ENCODE data around the gene LRRC75A. TPM values are rescaled to one million over a fixed set of nuclear protein-coding genes. Genes with fewer than 3 reads are reported as not detected.

LRRC75A gene
- total and polyA plus RNA-seq, 2 experiments from 2014 or later: 9.0 to 23.1 TPM

DNA sequence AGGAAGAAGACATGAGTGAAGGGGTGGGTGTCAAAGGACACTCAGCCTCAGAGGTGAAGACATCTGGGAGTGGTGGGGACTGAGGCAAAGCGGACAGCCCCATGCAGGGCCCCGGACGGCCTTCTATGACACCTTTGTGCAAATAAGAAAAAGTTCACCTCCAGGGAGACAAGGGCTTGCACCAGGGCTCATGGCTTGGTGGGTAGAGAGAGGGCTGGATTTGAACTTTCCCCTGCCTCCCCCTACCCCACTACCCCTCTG is 30.5 kb downstream of the LRRC75A start:
- Histone ChIP-seq H3K27me3 (no peaks in the 10 kb centered on the region), H3K36me3 (no peaks in the 10 kb centered on the region), H3K4me3 (no peak overlapping the region), H3K27ac (no peak overlapping the region), H3K9me3 (ENCODE audit: low read depth) (no peaks in the 10 kb centered on the region), H3K4me1 (ENCODE audit: low read depth) (peaks cover 30% of the 10 kb centered on the region)
- TF ChIP-seq, protein P1, sequence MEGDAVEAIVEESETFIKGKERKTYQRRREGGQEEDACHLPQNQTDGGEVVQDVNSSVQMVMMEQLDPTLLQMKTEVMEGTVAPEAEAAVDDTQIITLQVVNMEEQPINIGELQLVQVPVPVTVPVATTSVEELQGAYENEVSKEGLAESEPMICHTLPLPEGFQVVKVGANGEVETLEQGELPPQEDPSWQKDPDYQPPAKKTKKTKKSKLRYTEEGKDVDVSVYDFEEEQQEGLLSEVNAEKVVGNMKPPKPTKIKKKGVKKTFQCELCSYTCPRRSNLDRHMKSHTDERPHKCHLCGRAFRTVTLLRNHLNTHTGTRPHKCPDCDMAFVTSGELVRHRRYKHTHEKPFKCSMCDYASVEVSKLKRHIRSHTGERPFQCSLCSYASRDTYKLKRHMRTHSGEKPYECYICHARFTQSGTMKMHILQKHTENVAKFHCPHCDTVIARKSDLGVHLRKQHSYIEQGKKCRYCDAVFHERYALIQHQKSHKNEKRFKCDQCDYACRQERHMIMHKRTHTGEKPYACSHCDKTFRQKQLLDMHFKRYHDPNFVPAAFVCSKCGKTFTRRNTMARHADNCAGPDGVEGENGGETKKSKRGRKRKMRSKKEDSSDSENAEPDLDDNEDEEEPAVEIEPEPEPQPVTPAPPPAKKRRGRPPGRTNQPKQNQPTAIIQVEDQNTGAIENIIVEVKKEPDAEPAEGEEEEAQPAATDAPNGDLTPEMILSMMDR (IDR thresholded peaks at IDR 0.05; ENCODE audit: low read depth, low read length): no peak
- DNase-seq (ENCODE audit: low read depth in 1 of 2, low spot score in 1 of 2): no peak

DNA sequence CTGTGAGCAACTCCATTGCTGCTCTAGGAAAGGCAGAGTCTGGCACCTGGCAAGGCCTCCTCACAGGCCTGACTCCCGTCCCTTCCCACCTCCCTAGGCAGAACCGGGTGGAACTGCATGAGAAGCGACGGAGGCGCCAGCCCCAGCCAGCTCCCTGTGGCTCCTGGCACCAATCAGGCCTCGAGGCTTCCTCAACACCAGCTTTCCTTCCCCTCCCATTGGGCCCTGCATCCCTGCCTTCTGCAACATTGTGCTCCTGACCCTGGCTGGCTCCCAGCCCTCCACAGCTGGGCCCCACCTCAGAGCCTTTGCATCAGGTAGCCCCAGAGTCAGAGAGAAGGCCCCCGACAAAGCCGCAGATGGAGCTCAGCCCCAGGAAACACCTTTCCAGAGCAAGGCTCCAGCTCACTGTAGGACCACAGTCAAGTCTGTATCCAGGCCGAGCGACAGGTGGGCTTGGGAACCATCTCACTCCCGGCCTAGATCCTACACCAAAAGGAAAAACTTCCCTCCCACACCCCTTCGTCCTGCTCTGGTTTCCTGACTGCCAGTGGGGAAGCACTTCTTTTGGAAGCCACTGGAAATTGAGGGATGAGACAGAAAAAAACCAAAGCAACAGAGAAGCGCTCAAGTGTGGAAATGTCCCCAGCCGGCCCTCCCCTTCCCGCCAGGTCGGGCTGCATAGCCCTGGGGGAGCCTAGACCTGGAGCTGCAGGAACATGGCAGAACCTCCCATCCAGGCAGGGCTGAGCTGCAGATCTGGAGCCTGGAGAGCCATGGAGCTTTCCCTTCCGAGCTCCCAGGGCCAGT is 31.0 kb downstream of the LRRC75A start:
- DNase-seq (ENCODE audit: low read depth in 1 of 2, low spot score in 1 of 2): no peak
- no peaks in the 10 kb centered on the region for H3K9me3 ChIP-seq (ENCODE audit: low read depth)
- peaks cover 30% of the 10 kb centered on the region for H3K4me1 ChIP-seq (ENCODE audit: low read depth)
- H3K27me3 ChIP-seq: no peaks in the 10 kb centered on the region
- TF ChIP-seq, protein P1 (IDR thresholded peaks at IDR 0.05; ENCODE audit: low read depth, low read length): no peak
- H3K27ac ChIP-seq: no peak overlapping the region
- no peaks in the 10 kb centered on the region for H3K36me3 ChIP-seq
- H3K4me3 ChIP-seq: no peak overlapping the region

DNA sequence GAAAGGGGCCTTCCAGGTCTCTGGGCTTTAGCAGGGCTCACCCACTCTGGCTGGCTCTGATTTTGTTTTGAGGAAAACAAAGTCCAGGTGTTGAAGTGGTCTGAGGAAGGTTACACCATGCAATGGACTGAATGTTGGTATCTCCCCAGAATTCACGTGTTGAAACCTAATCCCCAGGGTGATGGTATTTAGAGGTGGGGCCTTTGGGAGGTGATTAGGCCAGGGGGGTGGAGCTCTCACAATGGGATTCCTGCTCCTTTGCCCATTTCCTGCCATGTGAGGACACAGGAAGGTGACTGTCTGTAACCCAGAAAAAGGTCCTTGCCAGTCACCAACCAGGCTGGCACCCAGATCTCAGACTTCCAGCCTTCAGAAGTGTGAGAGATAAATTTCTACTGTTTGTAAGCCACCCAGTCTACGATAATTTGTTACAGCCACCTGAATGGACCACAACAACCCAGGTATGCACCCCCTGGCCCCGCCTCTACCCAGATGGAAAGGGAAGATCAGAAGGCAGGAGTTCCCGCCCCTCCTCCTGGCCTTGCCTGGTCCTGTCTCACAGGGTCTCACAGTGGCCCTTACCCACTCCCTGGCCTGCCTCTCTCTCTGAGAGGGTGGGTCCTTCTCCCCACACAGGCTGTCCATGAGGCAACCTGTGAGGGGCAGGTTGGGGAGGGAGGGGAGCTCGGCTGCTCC is 32.0 kb downstream of the LRRC75A start:
- peak overlapping the region; percentile 69 for H3K27ac ChIP-seq
- no peak for DNase-seq (ENCODE audit: low read depth in 1 of 2, low spot score in 1 of 2)

DNA sequence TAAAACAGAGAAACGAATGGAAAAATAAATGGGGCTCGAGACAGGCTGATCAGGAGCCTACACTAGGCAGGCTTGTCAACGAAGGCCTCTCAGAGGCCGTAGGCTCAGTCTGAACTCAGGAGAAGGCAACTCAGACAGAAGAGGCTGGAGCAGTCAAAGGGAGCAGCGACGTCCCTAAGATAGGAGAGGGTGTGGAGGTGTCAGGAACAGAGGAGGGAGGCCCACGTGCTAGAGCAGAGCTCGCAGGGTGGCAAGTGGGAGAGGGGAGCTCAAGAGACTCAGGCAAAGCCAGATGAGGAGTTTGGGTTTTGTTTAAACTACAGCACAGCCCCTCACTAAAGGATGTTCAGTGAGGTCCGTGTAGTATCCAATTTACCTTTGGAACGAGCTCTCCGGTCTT is 32.7 kb downstream of the LRRC75A start:
- no peaks in the 10 kb centered on the region for H3K27me3 ChIP-seq
- peaks cover 30% of the 10 kb centered on the region for H3K4me1 ChIP-seq (ENCODE audit: low read depth)
- no peak for DNase-seq (ENCODE audit: low read depth in 1 of 2, low spot score in 1 of 2)
- H3K27ac ChIP-seq: peak overlapping the region; percentile 69
- H3K36me3 ChIP-seq: no peaks in the 10 kb centered on the region
- H3K4me3 ChIP-seq: no peak overlapping the region
- no peaks in the 10 kb centered on the region for H3K9me3 ChIP-seq (ENCODE audit: low read depth)
- TF ChIP-seq, protein P1 (IDR thresholded peaks at IDR 0.05; ENCODE audit: low read depth, low read length): no peak

More for the DNA sequence above, 32.0 kb downstream of the LRRC75A start:
- TF ChIP-seq, protein P1 (IDR thresholded peaks at IDR 0.05; ENCODE audit: low read depth, low read length): no peak
- no peaks in the 10 kb centered on the region for H3K9me3 ChIP-seq (ENCODE audit: low read depth)
- no peaks in the 10 kb centered on the region for H3K36me3 ChIP-seq
- H3K4me1 ChIP-seq (ENCODE audit: low read depth): peaks cover 30% of the 10 kb centered on the region
- no peaks in the 10 kb centered on the region for H3K27me3 ChIP-seq
- H3K4me3 ChIP-seq: no peak overlapping the region

DNA sequence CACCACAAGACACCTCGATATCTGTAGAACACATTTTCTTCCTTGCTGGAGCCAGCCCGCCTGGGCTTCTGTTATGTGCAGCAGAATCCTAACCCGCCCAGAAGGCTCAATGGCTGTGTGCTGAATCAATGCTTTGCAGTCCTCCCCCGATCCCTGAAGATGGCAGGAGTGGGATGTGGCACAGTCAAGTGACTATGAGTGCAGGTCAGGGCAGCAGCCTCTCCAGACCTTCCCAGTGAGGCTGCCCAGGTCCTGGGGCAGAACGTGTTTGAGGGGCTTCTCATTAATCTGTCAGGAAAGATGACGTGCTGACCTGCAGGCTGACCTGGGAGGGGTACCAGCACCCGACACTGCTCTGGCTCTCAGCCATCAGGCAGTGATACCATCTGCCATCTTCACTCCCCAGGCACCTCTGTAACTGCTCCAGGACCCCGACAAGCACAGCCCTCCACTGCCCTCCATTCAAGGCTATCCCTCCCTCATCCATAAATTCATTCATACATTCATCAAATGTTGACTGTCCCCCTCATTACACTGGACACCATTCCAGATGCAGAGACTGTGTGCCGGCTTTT is 35.2 kb downstream of the LRRC75A start:
- H3K27ac ChIP-seq: peak overlapping the region; percentile 34
- H3K36me3 ChIP-seq: no peaks in the 10 kb centered on the region
- H3K4me1 ChIP-seq (ENCODE audit: low read depth): peaks cover 20% of the 10 kb centered on the region
- H3K9me3 ChIP-seq (ENCODE audit: low read depth): no peaks in the 10 kb centered on the region
- TF ChIP-seq, protein P1 (IDR thresholded peaks at IDR 0.05; ENCODE audit: low read depth, low read length): no peak
- H3K27me3 ChIP-seq: no peaks in the 10 kb centered on the region
- no peak overlapping the region for H3K4me3 ChIP-seq
- peak; percentile 21 to 62 for DNase-seq (ENCODE audit: low read depth in 1 of 2, low spot score in 1 of 2)

Data from cardiac muscle cell (in vitro differentiated cells and primary cell).